ENCODE measurements around the gene TMEM89. TPM values are rescaled to one million over a fixed set of nuclear protein-coding genes. Genes with fewer than 3 reads are reported as not detected.

TMEM89 gene
- total RNA-seq, 1 experiment from 2014 or later: 0.74 TPM

DNA sequence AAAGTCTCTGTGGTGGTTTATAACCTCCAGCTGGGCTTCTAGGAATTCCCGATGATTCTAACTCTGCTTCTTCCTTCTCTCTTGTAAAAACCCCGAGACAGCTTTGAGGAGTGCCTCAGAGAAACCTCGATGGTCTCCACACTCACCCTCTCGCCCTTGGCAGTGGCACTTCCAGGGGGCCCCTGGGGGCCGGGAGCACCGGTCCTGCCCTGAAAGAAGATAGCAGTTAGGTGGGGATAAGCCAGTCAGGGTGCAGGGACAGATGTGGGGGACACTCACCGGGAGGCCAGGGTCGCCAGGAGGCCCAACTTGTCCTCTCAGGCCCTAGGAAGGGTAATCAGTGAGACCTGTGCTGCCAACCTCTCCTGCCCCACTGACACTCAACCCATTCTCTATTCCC is 36.2 kb downstream of the TMEM89 start:
- H3K23ac ChIP-seq (ENCODE audit: insufficient read length, low read depth, low read length): no peak overlapping the region
- no peak overlapping the region for H3K9ac ChIP-seq (ENCODE audit: extremely low read depth, insufficient read length, low read length)
- H2AFZ ChIP-seq (ENCODE audit: low read length): no peak overlapping the region
- no peak overlapping the region for H2BK12ac ChIP-seq (ENCODE audit: insufficient read length, low read depth, low read length)
- DNase-seq: no peak
- Mint-ChIP-seq H3K9me3 (no peaks in the 10 kb centered on the region), H3K27me3 (ENCODE audit: low read depth) (no peaks in the 10 kb centered on the region), H3K4me1 (peaks cover 5 to 11% of the 10 kb centered on the region in 2 experiments; a peak in 2 of 4 replicates), H3K36me3 (ENCODE audit: insufficient read depth in 1 of 3, low read depth in 3 of 3) (peaks cover 0 to 4% (median 0%) of the 10 kb centered on the region in 3 experiments; a peak in 3 of 7 replicates), H3K4me3 (no peak overlapping the region), H3K27ac (0 out of 7 replicates have a peak overlapping the region, but pooled peaks of 1 of the 3 experiments have one; percentile 14)
- no peak overlapping the region for H3K18ac ChIP-seq (ENCODE audit: insufficient read length, low read depth, low read length)
- no peaks in the 10 kb centered on the region for H3K79me2 ChIP-seq (ENCODE audit: insufficient read depth, low read length)
- no CpG with 5 or more reads among the region's 8 CpGs for WGBS (ENCODE audit: extremely low coverage, insufficient read length, low lambda C conversion rate)
- H3K4ac ChIP-seq (ENCODE audit: low read depth, low read length): no peak overlapping the region
- TF ChIP-seq, protein P1, sequence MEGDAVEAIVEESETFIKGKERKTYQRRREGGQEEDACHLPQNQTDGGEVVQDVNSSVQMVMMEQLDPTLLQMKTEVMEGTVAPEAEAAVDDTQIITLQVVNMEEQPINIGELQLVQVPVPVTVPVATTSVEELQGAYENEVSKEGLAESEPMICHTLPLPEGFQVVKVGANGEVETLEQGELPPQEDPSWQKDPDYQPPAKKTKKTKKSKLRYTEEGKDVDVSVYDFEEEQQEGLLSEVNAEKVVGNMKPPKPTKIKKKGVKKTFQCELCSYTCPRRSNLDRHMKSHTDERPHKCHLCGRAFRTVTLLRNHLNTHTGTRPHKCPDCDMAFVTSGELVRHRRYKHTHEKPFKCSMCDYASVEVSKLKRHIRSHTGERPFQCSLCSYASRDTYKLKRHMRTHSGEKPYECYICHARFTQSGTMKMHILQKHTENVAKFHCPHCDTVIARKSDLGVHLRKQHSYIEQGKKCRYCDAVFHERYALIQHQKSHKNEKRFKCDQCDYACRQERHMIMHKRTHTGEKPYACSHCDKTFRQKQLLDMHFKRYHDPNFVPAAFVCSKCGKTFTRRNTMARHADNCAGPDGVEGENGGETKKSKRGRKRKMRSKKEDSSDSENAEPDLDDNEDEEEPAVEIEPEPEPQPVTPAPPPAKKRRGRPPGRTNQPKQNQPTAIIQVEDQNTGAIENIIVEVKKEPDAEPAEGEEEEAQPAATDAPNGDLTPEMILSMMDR (conservative IDR thresholded peaks at IDR 0.05): no peak
- H2BK20ac ChIP-seq (ENCODE audit: low read depth, low read length, poor library complexity, severe bottlenecking): no peak overlapping the region
- no peak overlapping the region for H3K27ac ChIP-seq (ENCODE audit: insufficient read length, low read depth, low read length)
- H3K56ac ChIP-seq (ENCODE audit: insufficient read length, low read depth, low read length): no peak overlapping the region
- no peak overlapping the region for H4K5ac ChIP-seq (ENCODE audit: insufficient read length, low read depth, low read length)
- H3K4me2 ChIP-seq (ENCODE audit: insufficient read depth, insufficient read length, low read length): no peak overlapping the region
- H2BK120ac ChIP-seq (ENCODE audit: low read depth, low read length, poor library complexity, severe bottlenecking): no peak overlapping the region
- no peak overlapping the region for H4K8ac ChIP-seq (replicated peaks; ENCODE audit: insufficient read length, low read depth, low read length)
- H2AK5ac ChIP-seq (ENCODE audit: insufficient read length, low read length): no peak overlapping the region
- no peaks in the 10 kb centered on the region for H3K9me3 ChIP-seq (ENCODE audit: control insufficient read depth, low read depth, low read length)
- H3K79me1 ChIP-seq (ENCODE audit: insufficient read depth, low read depth, low read length, poor library complexity, severe bottlenecking): no peaks in the 10 kb centered on the region
- no peak overlapping the region for H3T11ph ChIP-seq (ENCODE audit: low read length)
- no peaks in the 10 kb centered on the region for H4K20me1 ChIP-seq (ENCODE audit: control insufficient read depth, insufficient read depth, insufficient read length)
- H4K91ac ChIP-seq (ENCODE audit: insufficient read length, low read depth, low read length): no peak overlapping the region
- no peaks in the 10 kb centered on the region for H3K4me1 ChIP-seq (ENCODE audit: insufficient read depth, low read length)
- no peak overlapping the region for H2BK5ac ChIP-seq (ENCODE audit: insufficient read length, low read length)
- H2BK15ac ChIP-seq (ENCODE audit: low read depth, low read length): no peak overlapping the region
- H3K23me2 ChIP-seq (ENCODE audit: insufficient read length, low read depth, low read length, poor library complexity, severe bottlenecking): no peaks in the 10 kb centered on the region
- H3K14ac ChIP-seq (ENCODE audit: insufficient read depth, low read length): no peak overlapping the region
- no peaks in the 10 kb centered on the region for H3K27me3 ChIP-seq (ENCODE audit: insufficient read depth, low read length)

Measured in H9 (cell line).